SK-N-SH treated with all-trans-retinoic acid at 6 μM for 48 hours (cell line): Measurements from ENCODE around the gene LMF2.

Source experiments
- ATAC-seq: fragments of 200-7000 bp; cut with Tn5 transposase; 3 replicates; pipeline ENCODE4 v1.9.1; 2020; ENCODE audit warnings: mild to moderate bottlenecking, moderate library complexity
- ARNTL ChIP-seq: fragments of 450-650 bp; formaldehyde crosslinking; IDR thresholded peaks from 2 replicates; pipeline ENCODE4 v1.5.0; 2020; ENCODE audit warnings: low read depth, mild to moderate bottlenecking, moderate library complexity, borderline replicate concordance
- CREB5 ChIP-seq: fragments of 250-450 bp; sonication (Bioruptor Pico); IDR thresholded peaks from 2 replicates; pipeline ENCODE4 v1.5.1; 2020; ENCODE audit warnings: low read depth, mild to moderate bottlenecking, moderate library complexity
- CSDC2 ChIP-seq: fragments of 250-450 bp; sonication (Bioruptor Pico); IDR thresholded peaks from 2 replicates; pipeline ENCODE4 v1.5.0; 2020; ENCODE audit warnings: mild to moderate bottlenecking, moderate library complexity
- CSRNP3 ChIP-seq: fragments of 250-450 bp; sonication (Bioruptor Pico); IDR thresholded peaks from 2 replicates; pipeline ENCODE4 v1.5.1; 2021; ENCODE audit warnings: mild to moderate bottlenecking, moderate library complexity
- ESRRG ChIP-seq: fragments of 250-450 bp; sonication (Bioruptor Pico); IDR thresholded peaks from 2 replicates; pipeline ENCODE4 v1.6.1; 2021; ENCODE audit warnings: mild to moderate bottlenecking
- GLIS3 ChIP-seq: fragments of 250-450 bp; sonication (Bioruptor Pico); IDR thresholded peaks from 2 replicates; pipeline ENCODE4 v1.5.0; 2020; ENCODE audit warnings: mild to moderate bottlenecking, moderate library complexity
- ISL1 ChIP-seq: fragments of 250-450 bp; sonication (Bioruptor Pico); IDR thresholded peaks from 2 replicates; pipeline ENCODE4 v2.1.2; 2022; ENCODE audit warnings: mild to moderate bottlenecking, moderate library complexity
- OSR1 ChIP-seq: fragments of 250-450 bp; sonication (Bioruptor Pico); IDR thresholded peaks from 2 replicates; pipeline ENCODE4 v1.8.0; 2022; ENCODE audit warnings: moderate library complexity, mild to moderate bottlenecking, inconsistent platforms
- PATZ1 ChIP-seq: fragments of 250-450 bp; sonication (Bioruptor Pico); IDR thresholded peaks from 2 replicates; pipeline ENCODE4 v1.8.0; 2020; ENCODE audit warnings: mild to moderate bottlenecking, moderate library complexity, borderline replicate concordance
- POU6F1 ChIP-seq: fragments of 250-450 bp; sonication (Bioruptor Pico); IDR thresholded peaks from 2 replicates; pipeline ENCODE4 v1.8.0; 2021; ENCODE audit warnings: low read depth, mild to moderate bottlenecking, moderate library complexity, borderline replicate concordance
- PPARA ChIP-seq: fragments of 250-450 bp; sonication (Bioruptor Pico); IDR thresholded peaks from 2 replicates; pipeline ENCODE4 v1.5.0; 2020; ENCODE audit warnings: mild to moderate bottlenecking, borderline replicate concordance
- RARB ChIP-seq: fragments of 250-450 bp; sonication (Bioruptor Pico); IDR thresholded peaks from 2 replicates; pipeline ENCODE4 v1.8.0; 2021; ENCODE audit warnings: mild to moderate bottlenecking, moderate library complexity
- SNAI2 ChIP-seq: fragments of 250-450 bp; sonication (Bioruptor Pico); IDR thresholded peaks from 2 replicates; pipeline ENCODE4 v1.5.0; 2020; ENCODE audit warnings: mild to moderate bottlenecking, moderate library complexity
- TCF4 ChIP-seq: fragments of 250-450 bp; sonication (Bioruptor Pico); IDR thresholded peaks from 2 replicates; pipeline ENCODE4 v1.8.0; 2021; ENCODE audit warnings: mild to moderate bottlenecking, moderate library complexity, borderline replicate concordance
- TOX ChIP-seq: fragments of 250-450 bp; sonication (Bioruptor Pico); IDR thresholded peaks from 2 replicates; pipeline ENCODE4 v1.8.0; 2021; ENCODE audit warnings: mild to moderate bottlenecking, moderate library complexity, borderline replicate concordance
- TSHZ2 ChIP-seq: fragments of 250-450 bp; sonication (Bioruptor Pico); IDR thresholded peaks from 2 replicates; pipeline ENCODE4 v1.5.0; 2020; ENCODE audit warnings: mild to moderate bottlenecking, moderate library complexity
- ZC3H10 ChIP-seq: fragments of 250-450 bp; sonication (Bioruptor Pico); IDR thresholded peaks from 2 replicates; pipeline ENCODE4 v1.5.1; 2021; ENCODE audit warnings: mild to moderate bottlenecking, moderate library complexity
- ZFP30 ChIP-seq: fragments of 450-650 bp; formaldehyde crosslinking; IDR thresholded peaks from 2 replicates; pipeline ENCODE4 v1.5.0; 2022; ENCODE audit warnings: mild to moderate bottlenecking, moderate library complexity
- ZNF565 ChIP-seq: fragments of 450-650 bp; formaldehyde crosslinking; conservative IDR thresholded peaks from 2 replicates; pipeline ENCODE4 v1.5.0; 2020; ENCODE audit warnings: low read depth, mild to moderate bottlenecking, moderate library complexity
- ZNF70 ChIP-seq: fragments of 450-650 bp; formaldehyde crosslinking; IDR thresholded peaks from 2 replicates; pipeline ENCODE4 v1.5.0; 2020; ENCODE audit warnings: mild to moderate bottlenecking, moderate library complexity
- ZNF8 ChIP-seq: fragments of 450-650 bp; formaldehyde crosslinking; IDR thresholded peaks from 2 replicates; pipeline ENCODE4 v1.5.0; 2020; ENCODE audit warnings: mild to moderate bottlenecking, moderate library complexity

LMF2 gene

GRCh38 chr22:50502628-50503474 lies 4.7 kb downstream of the LMF2 start (continued):
- TF ChIP-seq TSHZ2 (CRISPR knock-in tag) (no peak), GLIS3 (no peak), ISL1 (no peak), PATZ1 (CRISPR knock-in tag) (no peak)
- TF ChIP-seq, all 23 proteins: peak for 0

GRCh38 chr22:50502096-50502495 lies 5.4 kb downstream of the LMF2 start:
- no peak for TF ChIP-seq RARB (CRISPR knock-in tag)
- ATAC-seq = no peak

- TF ChIP-seq SNAI2 (CRISPR knock-in tag) (no peak), PPARA (no peak), CREB5 (CRISPR knock-in tag) (no peak), ZNF8 (no peak), TOX (CRISPR knock-in tag) (no peak), ZFP30 (CRISPR knock-in tag) (no peak), ZNF565 (CRISPR knock-in tag) (no peak), CSDC2 (CRISPR knock-in tag) (no peak), ARNTL (CRISPR knock-in tag) (no peak), ESRRG (no peak), TCF4 (CRISPR knock-in tag) (no peak), TSHZ2 (CRISPR knock-in tag) (no peak), ISL1 (no peak), CSRNP3 (CRISPR knock-in tag) (no peak), POU6F1 (no peak), RARB (CRISPR knock-in tag) (no peak), OSR1 (CRISPR knock-in tag) (no peak), GLIS3 (no peak), ZC3H10 (no peak), ZNF70 (no peak)
- no peak for ATAC-seq
These were observed 7.0 kb downstream of the LMF2 start for GRCh38 chr22:50500452-50500851.
